Activated T-cell treated with anti-CD3 and anti-CD28 coated beads for 48 hours (primary cell): ENCODE results near the gene TRABD2B.
"Not testable (repeated sequence)": the region's sequence is repeated elsewhere in the genome, so short reads cannot be mapped to it uniquely, and the experiment has no call there.

Experiments
- DNase-seq: peaks from one replicate; pipeline ENCODE4 v3.0.0-alpha.2; 2020; ENCODE audit warnings: low read depth

The TRABD2B gene

GRCh38 chr1:47967864-47968555, 29.2 kb downstream of the TRABD2B start:
- DNase-seq, result no peak

- no peak for DNase-seq
Observed at GRCh38 chr1:47965816-47966215, 31.4 kb downstream of the TRABD2B start.

GRCh38 chr1:47964636-47965035, 32.5 kb downstream of the TRABD2B start:
- DNase-seq, result no peak

GRCh38 chr1:47963568-47964358, 33.4 kb downstream of the TRABD2B start:
- no peak for DNase-seq

- no peak for DNase-seq
Observed at GRCh38 chr1:47962750-47963492, 34.3 kb downstream of the TRABD2B start.

GRCh38 chr1:47961835-47962234, 35.4 kb downstream of the TRABD2B start:
- DNase-seq, result not testable (repeated sequence)

- DNase-seq, result not testable (repeated sequence)
Observed at GRCh38 chr1:47956491-47956890, 40.7 kb downstream of the TRABD2B start.

- DNase-seq, result no peak
Observed at GRCh38 chr1:47953661-47954060, 43.5 kb downstream of the TRABD2B start.

GRCh38 chr1:47951545-47952235, 45.5 kb downstream of the TRABD2B start:
- no peak for DNase-seq

GRCh38 chr1:47951026-47951425, 46.2 kb downstream of the TRABD2B start:
- no peak for DNase-seq

GRCh38 chr1:47950471-47950870, 46.7 kb downstream of the TRABD2B start:
- no peak for DNase-seq

GRCh38 chr1:47948126-47948525, 49.1 kb downstream of the TRABD2B start:
- no peak for DNase-seq

GRCh38 chr1:47947531-47947930, 49.7 kb downstream of the TRABD2B start:
- no peak for DNase-seq

- DNase-seq, result no peak
Observed at GRCh38 chr1:47944561-47944960, 52.6 kb downstream of the TRABD2B start.

- no peak for DNase-seq
Observed at GRCh38 chr1:47942240-47942629, 55.0 kb downstream of the TRABD2B start.

- DNase-seq, result no peak
Observed at GRCh38 chr1:47941609-47942239, 55.5 kb downstream of the TRABD2B start.

- DNase-seq, result no peak
Observed at GRCh38 chr1:47940779-47941178, 56.4 kb downstream of the TRABD2B start.

GRCh38 chr1:47940326-47940725, 56.9 kb downstream of the TRABD2B start:
- DNase-seq, result no peak

GRCh38 chr1:47938520-47938919, 58.7 kb downstream of the TRABD2B start:
- DNase-seq, result no peak

GRCh38 chr1:47937586-47938254, 59.5 kb downstream of the TRABD2B start:
- no peak for DNase-seq

- DNase-seq, result no peak
Observed at GRCh38 chr1:47936916-47937551, 60.2 kb downstream of the TRABD2B start.
